HG02870 (cell line): ENCODE data around the gene IDH3G.

Source experiments
- ATAC-seq: cut with Tn5 transposase; IDR thresholded peaks from one replicate; pipeline ENCODE4 v1.9.1; 2021; ENCODE audit warnings: mild to moderate bottlenecking, moderate library complexity; ENCODE audit not compliant: unreplicated experiment

The IDH3G gene

GRCh38 chrX:153791104-153791852, 2.9 kb downstream of the IDH3G start:
- ATAC-seq: no peak

- ATAC-seq: no peak
Observed at GRCh38 chrX:153789654-153790053, 4.5 kb downstream of the IDH3G start.

- no peak for ATAC-seq
Observed at GRCh38 chrX:153786669-153787068, 7.5 kb downstream of the IDH3G start.

- no peak for ATAC-seq
Observed at GRCh38 chrX:153784325-153784967, 9.7 kb downstream of the IDH3G start.

GRCh38 chrX:153783378-153784013, 10.7 kb downstream of the IDH3G start:
- ATAC-seq: no peak

- ATAC-seq: no peak
Observed at GRCh38 chrX:153782871-153783270, 11.3 kb downstream of the IDH3G start.

- ATAC-seq: no peak
Observed at GRCh38 chrX:153782313-153782712, 11.9 kb downstream of the IDH3G start.

GRCh38 chrX:153781428-153782047, 12.6 kb downstream of the IDH3G start:
- ATAC-seq: no peak

- no peak for ATAC-seq
Observed at GRCh38 chrX:153780678-153781427, 13.3 kb downstream of the IDH3G start, which contains the start of gene SRPK3. SRPK3 (plus strand) TSS chrX:153781041; CDS start chrX:153781087, 46 bp downstream.

GRCh38 chrX:153779891-153780677, 14.1 kb downstream of the IDH3G start:
- ATAC-seq: no peak

GRCh38 chrX:153778684-153779101, 15.5 kb downstream of the IDH3G start:
- no peak for ATAC-seq

- ATAC-seq: no peak
Observed at GRCh38 chrX:153778181-153778580, 16.0 kb downstream of the IDH3G start.

GRCh38 chrX:153777261-153778090, 16.7 kb downstream of the IDH3G start:
- ATAC-seq: no peak

- ATAC-seq: no peak
Observed at GRCh38 chrX:153776611-153777045, 17.5 kb downstream of the IDH3G start.

GRCh38 chrX:153776120-153776599, 18.0 kb downstream of the IDH3G start:
- ATAC-seq: no peak

- no peak for ATAC-seq
Observed at GRCh38 chrX:153775293-153776119, 18.7 kb downstream of the IDH3G start.

- ATAC-seq: no peak
Observed at GRCh38 chrX:153774576-153775292, 19.4 kb downstream of the IDH3G start.
